MG63 (cell line): ENCODE results near the gene FGF11. TPM values are rescaled to one million over a fixed set of nuclear protein-coding genes. Genes with fewer than 3 reads are reported as not detected.
"Not testable (repeated sequence)": the region's sequence is repeated elsewhere in the genome, so short reads cannot be mapped to it uniquely, and the experiment has no call there.

Experiments
- DNase-seq: peaks from one replicate; pipeline ENCODE4 v3.0.0-alpha.2; 2020
- H3K27me3 ChIP-seq: fragments of 250-450 bp; sonication (Bioruptor Pico); 2 replicates; pipeline ENCODE4 v1.5.1; 2020; ENCODE audit warnings: mild to moderate bottlenecking, moderate library complexity
- H3K36me3 ChIP-seq: fragments of 250-450 bp; sonication (Bioruptor Pico); 2 replicates; pipeline ENCODE4 v1.5.1; 2020; ENCODE audit warnings: mild to moderate bottlenecking, moderate library complexity
- H3K4me3 ChIP-seq: fragments of 250-450 bp; sonication (Bioruptor Pico); 2 replicates; pipeline ENCODE4 v1.5.1; 2020; ENCODE audit warnings: mild to moderate bottlenecking, moderate library complexity
- H3K9me3 ChIP-seq: fragments of 250-450 bp; sonication (Bioruptor Pico); 2 replicates; pipeline ENCODE4 v1.5.1; 2020; ENCODE audit warnings: mild to moderate bottlenecking, moderate library complexity
- total RNA-seq: library from RNA; depleted of rRNA; stranded (reverse); fragments of >200 nt; shearing (Covaris generic); gene quantifications from 2 replicates; pipeline ENCODE4 v1.2.3, GENCODE V29; 2014; ENCODE audit warnings: low replicate concordance

FGF11 gene
- total RNA-seq, 1 experiment from 2014 or later: not detected

- Histone ChIP-seq H3K9me3 (no peaks in the 10 kb centered on the region), H3K4me3 (no peak overlapping the region), H3K36me3 (peaks cover 3% of the 10 kb centered on the region; the same call in 1 of the 2 replicates), H3K27me3 (no peaks in the 10 kb centered on the region)
- DNase-seq: no peak
Measured at GRCh38 chr17:7465597-7466275, 26.4 kb downstream of the FGF11 start.

- Histone ChIP-seq H3K36me3 (peaks cover 3% of the 10 kb centered on the region; the same call in 1 of the 2 replicates), H3K27me3 (no peaks in the 10 kb centered on the region), H3K4me3 (no peak overlapping the region), H3K9me3 (no peaks in the 10 kb centered on the region)
- no peak for DNase-seq
Measured at GRCh38 chr17:7466318-7466638, 27.0 kb downstream of the FGF11 start.

GRCh38 chr17:7466639-7467341 lies 27.5 kb downstream of the FGF11 start:
- peaks cover 3% of the 10 kb centered on the region; the same call in 1 of the 2 replicates for H3K36me3 ChIP-seq
- DNase-seq: peak; percentile 71

GRCh38 chr17:7467498-7467897 lies 28.2 kb downstream of the FGF11 start:
- DNase-seq: no peak
- Histone ChIP-seq H3K9me3 (no peaks in the 10 kb centered on the region), H3K4me3 (no peak overlapping the region), H3K36me3 (peaks cover 3% of the 10 kb centered on the region; the same call in 1 of the 2 replicates), H3K27me3 (no peaks in the 10 kb centered on the region)

More at GRCh38 chr17:7466639-7467341, 27.5 kb downstream of the FGF11 start:
- Histone ChIP-seq H3K9me3 (no peaks in the 10 kb centered on the region), H3K4me3 (no peak overlapping the region), H3K27me3 (no peaks in the 10 kb centered on the region)

- H3K4me3 ChIP-seq: no peak overlapping the region
- H3K9me3 ChIP-seq: no peaks in the 10 kb centered on the region
- DNase-seq: no peak
- no peaks in the 10 kb centered on the region for H3K27me3 ChIP-seq
- H3K36me3 ChIP-seq: peaks cover 3% of the 10 kb centered on the region; the same call in 1 of the 2 replicates
Measured at GRCh38 chr17:7468290-7468689, 29.0 kb downstream of the FGF11 start.

GRCh38 chr17:7468804-7469389 lies 29.6 kb downstream of the FGF11 start:
- Histone ChIP-seq H3K36me3 (peaks cover 3% of the 10 kb centered on the region; the same call in 1 of the 2 replicates), H3K4me3 (no peak overlapping the region), H3K9me3 (no peaks in the 10 kb centered on the region), H3K27me3 (no peaks in the 10 kb centered on the region)
- no peak for DNase-seq

- H3K4me3 ChIP-seq, H3K9me3 ChIP-seq, H3K27me3 ChIP-seq, DNase-seq, H3K36me3 ChIP-seq: not testable (repeated sequence)
Measured at GRCh38 chr17:7469843-7470242, 30.5 kb downstream of the FGF11 start.

GRCh38 chr17:7470457-7470973 lies 31.2 kb downstream of the FGF11 start:
- DNase-seq, H3K27me3 ChIP-seq, H3K4me3 ChIP-seq, H3K9me3 ChIP-seq, H3K36me3 ChIP-seq: not testable (repeated sequence)

- no peaks in the 10 kb centered on the region for H3K9me3 ChIP-seq
- no peak overlapping the region for H3K4me3 ChIP-seq
- H3K36me3 ChIP-seq: peaks cover 3% of the 10 kb centered on the region; the same call in 1 of the 2 replicates
- no peaks in the 10 kb centered on the region for H3K27me3 ChIP-seq
- no peak for DNase-seq
Measured at GRCh38 chr17:7471729-7472128, 32.4 kb downstream of the FGF11 start.

GRCh38 chr17:7474767-7475166 lies 35.5 kb downstream of the FGF11 start:
- not testable (repeated sequence) for H3K36me3 ChIP-seq, H3K27me3 ChIP-seq, H3K9me3 ChIP-seq, H3K4me3 ChIP-seq, DNase-seq

GRCh38 chr17:7475764-7476422 lies 36.6 kb downstream of the FGF11 start:
- no peaks in the 10 kb centered on the region; the same call in 1 of the 2 replicates for H3K36me3 ChIP-seq
- no peak for DNase-seq
- H3K9me3 ChIP-seq: no peaks in the 10 kb centered on the region
- no peaks in the 10 kb centered on the region for H3K27me3 ChIP-seq
- no peak overlapping the region for H3K4me3 ChIP-seq

GRCh38 chr17:7476494-7476893 lies 37.2 kb downstream of the FGF11 start:
- no peaks in the 10 kb centered on the region for H3K27me3 ChIP-seq
- no peaks in the 10 kb centered on the region; the same call in 1 of the 2 replicates for H3K36me3 ChIP-seq
- H3K9me3 ChIP-seq: no peaks in the 10 kb centered on the region
- H3K4me3 ChIP-seq: no peak overlapping the region
- DNase-seq: peak; percentile 23

GRCh38 chr17:7476951-7477350 lies 37.6 kb downstream of the FGF11 start:
- no peak for DNase-seq

GRCh38 chr17:7477392-7478275 lies 38.3 kb downstream of the FGF11 start:
- no peaks in the 10 kb centered on the region; the same call in 1 of the 2 replicates for H3K36me3 ChIP-seq
- peak overlapping the region; percentile 63 for H3K4me3 ChIP-seq
- H3K9me3 ChIP-seq: no peaks in the 10 kb centered on the region
- peak; percentile 47 for DNase-seq
- no peaks in the 10 kb centered on the region for H3K27me3 ChIP-seq

More at GRCh38 chr17:7476951-7477350, 37.6 kb downstream of the FGF11 start:
- Histone ChIP-seq H3K36me3 (no peaks in the 10 kb centered on the region; the same call in 1 of the 2 replicates), H3K9me3 (no peaks in the 10 kb centered on the region), H3K4me3 (no peak overlapping the region), H3K27me3 (no peaks in the 10 kb centered on the region)

GRCh38 chr17:7478276-7479212 lies 39.2 kb downstream of the FGF11 start:
- H3K36me3 ChIP-seq: peaks cover 1% of the 10 kb centered on the region; the same call in 1 of the 2 replicates
- H3K27me3 ChIP-seq: no peaks in the 10 kb centered on the region
- H3K4me3 ChIP-seq: peak overlapping the region; percentile 63
- no peaks in the 10 kb centered on the region for H3K9me3 ChIP-seq
- DNase-seq: peak; percentile 39
